Dermis microvascular lymphatic vessel endothelial cell (primary cell): ENCODE results near the gene IGF2R. TPM values are rescaled to one million over a fixed set of nuclear protein-coding genes. Genes with fewer than 3 reads are reported as not detected.
"Not testable (repeated sequence)": the region's sequence is repeated elsewhere in the genome, so short reads cannot be mapped to it uniquely, and the experiment has no call there.

Source experiments
- DNase-seq, 2 donors: peaks; one replicate each; pipeline versions ENCODE4 v3.0.0 to v3.0.0-alpha.2; 2010; ENCODE audit warnings: low read depth in 2 of 2
- total RNA-seq: library from RNA; depleted of rRNA; stranded (reverse); fragments of >200 nt; gene quantifications from 2 replicates; pipeline ENCODE4 v1.2.1, GENCODE V29; 2014

Gene IGF2R
- total RNA-seq, 1 donor from 2014 or later = 81.4 TPM

DNA sequence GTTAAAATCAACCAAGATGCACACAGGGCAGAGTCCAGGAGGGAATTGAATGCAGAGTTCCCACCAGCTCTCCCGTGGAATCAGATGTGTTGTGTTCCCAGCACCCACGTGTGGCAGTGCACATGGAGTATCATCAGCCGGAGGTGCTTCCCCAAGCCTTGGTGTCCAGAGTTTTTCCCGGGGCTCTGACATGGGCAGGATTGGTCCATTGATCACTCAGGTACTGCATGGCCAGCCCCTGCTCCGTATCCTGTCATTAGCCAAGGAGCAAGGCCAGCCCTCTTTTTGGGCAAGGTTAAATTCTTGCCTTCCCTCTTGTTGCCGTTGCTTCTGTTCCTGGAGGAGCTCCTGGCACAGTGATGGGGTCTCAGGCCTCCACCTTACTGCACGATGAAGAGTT, 124.2 kb downstream of the IGF2R start:
- DNase-seq = no peak

DNA sequence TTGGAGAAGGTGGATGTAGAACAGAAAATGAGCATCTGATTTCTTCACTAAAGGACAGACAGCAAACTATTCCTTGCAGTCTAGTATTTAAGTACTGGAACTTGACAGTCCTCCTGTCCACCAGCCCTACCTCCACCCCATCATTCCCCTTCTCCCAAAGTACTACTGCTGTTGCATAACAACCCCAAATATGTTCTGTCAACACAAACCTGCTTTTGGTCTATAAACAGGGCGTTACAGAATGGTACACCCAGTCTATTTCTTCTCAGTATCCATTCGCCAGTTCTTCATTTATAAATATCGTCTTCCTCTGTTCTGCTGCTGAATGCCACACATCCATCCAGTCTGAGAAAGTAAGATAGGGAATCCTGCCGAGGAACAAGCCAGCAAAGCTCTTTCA, 125.1 kb downstream of the IGF2R start:
- no peak for DNase-seq

DNA sequence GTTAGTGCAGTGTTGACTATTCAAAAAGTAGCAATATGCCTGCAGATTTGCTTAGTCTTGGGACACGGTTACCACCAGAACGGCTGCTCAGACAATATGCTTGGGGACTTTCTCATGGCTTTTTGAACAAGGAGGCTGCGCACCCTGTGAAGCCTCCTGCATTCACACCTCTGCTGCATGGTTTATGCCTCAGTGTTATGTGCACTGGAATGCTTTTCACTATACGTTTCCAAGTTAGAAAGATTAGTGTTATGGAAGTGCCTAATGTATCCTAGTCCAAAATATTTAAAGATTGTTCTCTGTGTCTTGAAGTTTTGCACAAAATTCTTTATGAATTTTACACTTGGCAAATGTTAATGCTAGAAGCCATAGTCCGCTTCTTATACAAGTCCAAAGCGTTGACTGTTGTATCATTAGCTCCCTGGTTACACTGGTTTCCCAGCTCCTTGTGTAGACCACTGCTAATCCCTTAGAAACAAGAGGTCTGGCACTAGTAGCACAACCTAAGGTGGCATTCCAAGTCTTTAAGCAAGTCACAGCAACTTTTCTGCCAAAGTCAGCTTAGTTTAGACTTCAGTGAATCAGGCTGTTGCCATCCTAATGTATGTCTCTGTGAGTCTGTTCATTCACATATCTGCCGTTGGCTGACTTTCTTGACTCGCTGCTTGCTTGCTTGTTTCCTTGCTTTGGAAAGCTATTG, 126.4 kb downstream of the IGF2R start:
- DNase-seq = no peak

DNA sequence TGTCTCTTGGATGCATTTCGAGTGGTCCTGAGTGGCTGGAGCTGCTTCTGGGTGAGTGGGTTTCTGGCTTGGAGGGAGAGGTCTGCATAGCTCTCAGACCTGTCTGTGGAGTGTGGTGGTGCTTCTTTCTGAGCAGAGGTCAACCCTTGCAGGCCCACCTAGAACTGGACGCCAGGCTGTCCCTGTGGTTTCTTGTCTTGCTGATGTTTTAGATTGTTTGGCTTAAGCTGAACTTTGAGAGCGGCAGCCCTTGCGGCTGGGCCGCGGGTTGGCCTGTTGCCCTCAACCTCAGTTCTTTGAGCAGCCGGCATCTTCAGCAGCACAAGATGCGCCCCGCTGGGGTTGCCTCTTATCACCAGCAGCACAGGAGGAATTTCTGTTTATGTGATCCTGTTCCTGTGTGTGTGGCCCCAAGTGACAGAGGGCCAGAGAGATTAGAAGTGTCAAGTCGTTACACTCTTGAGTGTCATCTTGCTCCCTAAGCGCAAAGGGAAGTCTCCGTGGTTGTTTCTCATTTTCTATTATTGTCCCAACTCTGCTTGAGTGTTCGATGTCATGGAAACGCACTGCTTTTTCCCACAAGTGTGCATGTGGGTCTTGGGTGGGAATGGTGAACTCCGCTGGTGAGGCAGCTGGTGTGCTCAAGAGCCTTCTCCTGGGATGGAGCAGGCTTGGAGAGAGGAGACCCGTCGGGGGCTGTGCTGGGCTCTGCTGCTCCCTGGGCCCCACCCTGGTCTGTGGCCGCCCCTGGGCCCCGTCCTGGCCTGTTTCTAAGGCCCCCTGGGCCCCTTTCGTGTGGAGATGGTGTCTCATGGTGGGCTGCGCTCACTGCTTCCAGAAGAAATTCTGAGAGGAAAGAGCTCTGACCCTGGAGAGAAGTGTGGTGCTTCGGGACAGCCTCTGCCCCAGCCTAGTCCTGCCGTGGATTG, 132.7 kb downstream of the IGF2R start:
- no peak for DNase-seq

DNA sequence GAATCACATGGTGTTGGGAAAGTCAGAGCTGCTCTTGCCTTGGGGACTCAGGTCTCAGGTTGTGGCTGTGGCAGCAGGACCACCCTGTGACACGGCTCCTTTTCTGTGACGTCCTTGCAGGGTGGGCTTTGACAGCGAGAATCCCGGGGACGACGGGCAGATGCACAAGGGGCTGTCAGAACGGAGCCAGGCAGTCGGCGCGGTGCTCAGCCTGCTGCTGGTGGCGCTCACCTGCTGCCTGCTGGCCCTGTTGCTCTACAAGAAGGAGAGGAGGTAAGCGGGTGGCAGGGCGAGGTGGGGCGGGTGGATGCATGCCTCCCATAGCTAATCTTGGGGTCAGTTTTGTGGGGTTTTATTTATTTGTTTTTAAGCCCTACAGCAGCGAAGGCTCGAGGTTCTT, 133.5 kb downstream of the IGF2R start:
- no peak for DNase-seq

GRCh38 chr6:160102956-160103824, 134.3 kb downstream of the IGF2R start:
- DNase-seq = peak; percentile 20 to 49

DNA sequence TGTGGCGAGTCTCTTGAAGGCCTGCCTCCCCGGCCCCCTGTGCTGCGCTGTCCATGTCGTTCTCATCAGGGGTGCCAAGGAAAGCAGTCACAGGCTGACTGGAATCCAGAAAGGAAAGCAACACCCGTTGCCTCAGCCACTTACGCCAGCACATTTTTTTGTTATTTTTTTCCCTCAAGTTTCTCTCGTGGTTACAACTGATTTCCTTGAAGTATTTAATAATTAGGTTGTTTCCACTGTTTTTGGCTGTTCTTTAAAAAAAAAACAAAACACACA, 134.9 kb downstream of the IGF2R start:
- DNase-seq = no peak

DNA sequence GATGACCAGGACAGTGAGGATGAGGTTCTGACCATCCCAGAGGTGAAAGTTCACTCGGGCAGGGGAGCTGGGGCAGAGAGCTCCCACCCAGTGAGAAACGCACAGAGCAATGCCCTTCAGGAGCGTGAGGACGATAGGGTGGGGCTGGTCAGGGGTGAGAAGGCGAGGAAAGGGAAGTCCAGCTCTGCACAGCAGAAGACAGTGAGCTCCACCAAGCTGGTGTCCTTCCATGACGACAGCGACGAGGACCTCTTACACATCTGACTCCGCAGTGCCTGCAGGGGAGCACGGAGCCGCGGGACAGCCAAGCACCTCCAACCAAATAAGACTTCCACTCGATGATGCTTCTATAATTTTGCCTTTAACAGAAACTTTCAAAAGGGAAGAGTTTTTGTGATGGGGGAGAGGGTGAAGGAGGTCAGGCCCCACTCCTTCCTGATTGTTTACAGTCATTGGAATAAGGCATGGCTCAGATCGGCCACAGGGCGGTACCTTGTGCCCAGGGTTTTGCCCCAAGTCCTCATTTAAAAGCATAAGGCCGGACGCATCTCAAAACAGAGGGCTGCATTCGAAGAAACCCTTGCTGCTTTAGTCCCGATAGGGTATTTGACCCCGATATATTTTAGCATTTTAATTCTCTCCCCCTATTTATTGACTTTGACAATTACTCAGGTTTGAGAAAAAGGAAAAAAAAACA, 136.1 kb downstream of the IGF2R start:
- DNase-seq = no peak

- no peak for DNase-seq
These were observed 137.1 kb downstream of the IGF2R start for GRCh38 chr6:160106010-160106409.

GRCh38 chr6:160106701-160107100, 137.8 kb downstream of the IGF2R start:
- no peak for DNase-seq

GRCh38 chr6:160108077-160108476, 139.2 kb downstream of the IGF2R start:
- DNase-seq = no peak

GRCh38 chr6:160110586-160111123, 141.8 kb downstream of the IGF2R start:
- DNase-seq = no peak

DNA sequence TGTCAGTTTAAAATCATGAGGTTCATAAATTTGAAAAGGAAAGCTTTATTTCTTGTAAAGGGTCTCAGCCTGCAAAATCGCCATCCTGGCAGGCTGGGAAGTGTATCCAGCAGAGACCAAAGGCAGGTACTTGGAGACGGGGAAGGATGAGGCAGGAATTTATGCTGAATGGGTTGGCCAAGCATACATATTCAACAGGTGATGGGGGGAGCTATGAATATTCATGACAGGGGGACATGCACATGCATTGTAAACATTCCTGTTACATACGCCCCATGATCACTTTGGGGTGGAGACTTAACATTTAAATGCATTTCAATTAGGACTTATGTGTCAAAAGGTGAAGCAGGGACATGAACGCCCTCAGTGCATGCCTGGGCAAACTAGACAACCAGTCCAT, 142.9 kb downstream of the IGF2R start:
- DNase-seq = no peak

DNA sequence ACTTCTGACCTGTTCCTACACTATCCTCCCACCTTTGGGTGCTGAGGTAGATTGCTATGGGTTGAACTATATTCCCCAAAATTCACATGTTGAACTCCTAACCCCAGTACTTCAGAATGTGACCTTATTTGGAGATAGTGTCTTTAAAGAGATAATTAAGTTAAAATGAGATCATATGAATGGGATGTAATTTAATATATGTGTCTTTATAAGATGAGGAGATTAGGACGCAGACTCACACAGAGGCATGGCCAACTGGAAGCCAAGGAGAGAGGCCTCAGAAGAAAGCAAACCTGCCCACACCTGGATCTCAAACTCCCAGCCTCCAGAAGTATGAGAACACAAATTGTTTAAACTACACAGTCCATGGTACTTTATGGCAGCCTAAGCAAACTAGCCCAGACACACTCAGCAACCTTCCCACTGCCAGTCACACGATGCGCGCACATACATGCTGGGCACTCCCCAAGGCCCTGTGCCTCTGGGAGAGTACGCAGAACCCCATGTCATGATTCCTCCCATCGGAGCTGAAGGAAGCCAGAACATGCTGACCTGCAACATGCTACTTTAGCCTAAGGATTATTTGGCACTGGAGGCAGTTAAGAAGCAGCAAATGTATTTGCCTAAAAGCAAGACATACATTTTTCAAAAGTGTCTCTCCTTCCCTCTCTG, 143.9 kb downstream of the IGF2R start:
- DNase-seq = no peak

DNA sequence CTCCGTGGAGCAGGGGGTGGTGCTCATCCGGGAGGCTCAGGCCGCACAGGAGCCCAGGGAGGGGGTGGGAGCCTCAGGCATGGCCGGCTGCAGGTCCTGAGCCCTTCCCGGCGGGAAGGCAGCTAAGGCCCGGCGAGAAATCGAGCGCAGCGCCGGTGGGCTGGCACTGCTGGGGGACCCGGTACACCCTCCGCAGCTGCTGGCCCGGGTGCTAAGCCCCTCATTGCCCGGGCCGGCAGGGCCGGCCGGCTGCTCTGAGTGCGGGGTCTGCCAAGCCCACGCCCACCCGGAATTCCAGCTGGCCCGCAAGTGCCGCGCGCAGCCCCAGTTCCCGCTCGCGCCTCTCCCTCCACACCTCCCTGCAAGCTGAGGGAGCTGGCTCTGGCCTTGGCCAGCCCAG, 145.7 kb downstream of the IGF2R start:
- DNase-seq = not testable (repeated sequence)

DNA sequence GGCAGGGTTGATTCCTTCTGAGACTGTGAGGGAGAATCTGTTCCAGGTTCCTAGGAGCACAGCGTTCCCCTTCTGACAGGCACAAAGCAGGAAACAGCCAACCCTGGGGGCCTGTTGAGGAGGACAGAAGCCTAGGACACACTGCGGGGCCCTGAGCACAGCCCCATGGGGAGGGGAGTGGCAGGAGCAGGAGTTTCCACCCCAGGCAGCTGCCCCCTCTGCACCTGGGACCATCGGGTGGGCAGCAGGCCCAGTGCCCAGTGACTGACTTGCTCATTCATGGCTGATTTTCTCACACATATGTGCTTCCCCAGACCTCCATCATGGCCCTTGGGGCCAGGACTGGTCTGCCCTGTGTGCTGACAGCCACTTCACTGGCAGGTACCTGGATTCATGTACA, 146.5 kb downstream of the IGF2R start:
- DNase-seq = no peak

DNA sequence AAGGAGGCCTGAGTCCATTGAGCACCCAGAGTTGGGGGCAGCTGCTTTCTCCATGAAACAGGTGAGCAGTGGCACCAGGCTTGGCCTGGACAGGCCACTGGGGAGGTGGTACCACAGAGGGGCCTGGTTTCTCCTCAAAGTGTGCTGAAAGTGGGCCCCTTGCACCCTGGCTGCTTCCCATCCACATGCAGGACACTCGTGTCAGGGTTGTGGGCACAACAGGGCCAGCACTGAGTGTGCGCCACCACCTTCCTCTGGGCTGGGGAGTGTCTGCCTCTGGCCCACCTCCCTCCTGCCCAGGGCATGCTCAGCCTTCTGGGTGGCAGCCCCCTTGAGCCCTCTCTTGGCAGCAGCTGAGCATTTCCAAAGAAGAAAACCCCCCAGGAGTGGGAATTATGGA, 147.5 kb downstream of the IGF2R start:
- no peak for DNase-seq

- no peak for DNase-seq
These were observed 148.3 kb downstream of the IGF2R start for GRCh38 chr6:160117137-160117536.

GRCh38 chr6:160118620-160119229, 149.8 kb downstream of the IGF2R start:
- no peak for DNase-seq

DNA sequence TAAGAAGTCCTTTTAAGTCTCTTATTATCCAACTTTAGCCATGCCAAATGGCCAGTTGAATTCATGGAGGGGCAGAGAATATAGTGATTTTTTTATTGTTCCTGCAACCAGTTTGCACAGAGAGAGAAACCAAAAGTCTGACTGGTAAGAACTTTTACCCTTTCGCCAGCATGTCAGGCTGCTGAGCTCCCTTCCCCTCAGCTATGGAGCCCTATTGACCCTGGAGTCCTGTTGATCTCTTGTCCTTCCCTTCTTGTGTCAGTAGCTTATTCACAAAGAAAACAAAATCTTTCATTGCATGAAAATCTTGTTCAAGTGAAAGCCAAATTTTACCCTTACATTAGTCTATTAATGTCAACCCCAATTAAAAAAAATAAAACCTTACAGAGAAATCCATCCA, 151.2 kb downstream of the IGF2R start:
- DNase-seq = no peak
